HCT116 (cell line): ENCODE results near the gene CDRT15. TPM values are rescaled to one million over a fixed set of nuclear protein-coding genes. Genes with fewer than 3 reads are reported as not detected.

Experiments used
- ATAC-seq: fragments of 200-7000 bp; cut with Tn5 transposase; 2 replicates; pipeline ENCODE4 v1.9.1; 2020; ENCODE audit warnings: mild to moderate bottlenecking, moderate library complexity
- BruUV-seq: library from RNA; stranded (reverse); fragments of 400-500 nt; replicated peaks from 2 replicates; lab custom pipeline; 2021; lab: Mats Ljungman, UMichigan
- CTCF ChIA-PET: fragments of 300-600 bp; sonication (Branson Sonifier 250); formaldehyde crosslinking; loops from one replicate; lab custom pipeline; 2021; ENCODE audit warnings: antibody characterized with exemption; lab: Charles Lee
- POLR2A ChIA-PET: fragments of 300-600, 350-600 bp; sonication (Branson Sonifier 250); formaldehyde crosslinking; loops from one replicate; lab custom pipeline; 2021; ENCODE audit warnings: antibody characterized with exemption; lab: Charles Lee
- RAD21 ChIA-PET, 2 experiments: fragments of 300-600 bp; sonication (Branson Sonifier 250); formaldehyde crosslinking; loops; one replicate each; lab custom pipeline; 2023; ENCODE audit warnings: low total read pairs in 2 of 2; ENCODE audit not compliant: uncharacterized antibody in 2 of 2, unreplicated experiment in 2 of 2, low non-redundant PET in 1 of 2; lab: Charles Lee
- DNase-seq: peaks from one replicate; pipeline ENCODE4 v3.0.0-alpha.2; 2010; ENCODE audit warnings: low read depth, low spot score
- H2AFZ ChIP-seq: fragments of 200-600 bp; shearing (Covaris generic), sonication (generic); 2 replicates; pipeline ENCODE4 v1.6.1; 2017; ENCODE audit warnings: low read depth, mixed run types, mixed read lengths, antibody characterized with exemption, low read length; ENCODE audit not compliant: poor library complexity, severe bottlenecking
- H3K27ac ChIP-seq: 2 replicates; pipeline ENCODE4 v1.5.1; 2012; ENCODE audit warnings: low read depth, low read length
- H3K27me3 ChIP-seq: fragments of 200-600 bp; sonication (generic); 2 replicates; pipeline ENCODE4 v1.6.1; 2016; ENCODE audit warnings: mixed run types, low read length, mixed read lengths; ENCODE audit not compliant: insufficient read depth
- H3K36me3 ChIP-seq, 2 experiments: fragments of 200-500 bp in 1 of 2; fragments of 200-600 bp in 1 of 2; sonication (Bioruptor generic) in 1 of 2; sonication (generic) in 1 of 2; 2 replicates each; pipeline versions ENCODE4 v1.5.1 to v1.6.1; 2014 to 2016; ENCODE audit warnings: low read length in 2 of 2, inconsistent platforms in 1 of 2, mixed read lengths in 1 of 2, mixed run types in 1 of 2; ENCODE audit not compliant: insufficient read depth in 2 of 2, control insufficient read depth in 1 of 2
- H3K4me1 ChIP-seq, 2 experiments: fragments of 200-600 bp in 1 of 2; sonication (generic) in 1 of 2; 2 replicates each; pipeline versions ENCODE4 v1.5.1 to v1.6.1; 2012 to 2017; ENCODE audit warnings: low read length in 2 of 2, inconsistent platforms in 1 of 2, mild to moderate bottlenecking in 1 of 2, mixed read lengths in 1 of 2, mixed run types in 1 of 2, moderate library complexity in 1 of 2; ENCODE audit not compliant: insufficient read depth in 2 of 2, control insufficient read depth in 1 of 2
- H3K4me2 ChIP-seq: fragments of 200-600 bp; sonication (generic); 2 replicates; pipeline ENCODE4 v1.6.1; 2017; ENCODE audit warnings: mixed run types, low read length, mixed read lengths
- H3K4me3 ChIP-seq, 2 experiments: fragments of 200-600 bp in 1 of 2; sonication (generic) in 1 of 2; replicated peaks in 1 of 2; 2 replicates each; pipeline ENCODE4 v1.5.1; 2011 to 2016; ENCODE audit warnings: low read length in 2 of 2, control low read depth in 1 of 2, low read depth in 1 of 2, mild to moderate bottlenecking in 1 of 2, mixed read lengths in 1 of 2, mixed run types in 1 of 2
- H3K79me2 ChIP-seq: fragments of 200-600 bp; sonication (generic); 2 replicates; pipeline ENCODE4 v1.6.1; 2017; ENCODE audit warnings: mild to moderate bottlenecking, mixed run types, low read length, moderate library complexity, mixed read lengths; ENCODE audit not compliant: insufficient read depth
- H3K9ac ChIP-seq: fragments of 200-600 bp; sonication (generic); 2 replicates; pipeline ENCODE4 v1.6.1; 2016; ENCODE audit warnings: low read length, mixed read lengths
- H3K9me2 ChIP-seq: fragments of 200-600 bp; sonication (generic), shearing (Covaris generic); 2 replicates; pipeline ENCODE4 v1.6.1; 2017; ENCODE audit warnings: mixed run types, mild to moderate bottlenecking, moderate library complexity; ENCODE audit not compliant: insufficient read depth
- H3K9me3 ChIP-seq, 2 experiments: fragments of 200-500 bp in 1 of 2; fragments of 200-600 bp in 1 of 2; sonication (Bioruptor generic) in 1 of 2; sonication (generic) in 1 of 2; 2 replicates each; pipeline ENCODE4 v1.6.1; 2014 to 2017; ENCODE audit warnings: low read length in 2 of 2, mixed read lengths in 2 of 2, inconsistent platforms in 1 of 2, low read depth in 1 of 2, mild to moderate bottlenecking in 1 of 2, mixed run types in 1 of 2, moderate library complexity in 1 of 2; ENCODE audit not compliant: control insufficient read depth in 1 of 2, insufficient read depth in 1 of 2
- H4K20me1 ChIP-seq: fragments of 200-600 bp; sonication (generic), shearing (Covaris generic); 2 replicates; pipeline ENCODE4 v1.6.1; 2017; ENCODE audit warnings: mixed run types, mild to moderate bottlenecking, moderate library complexity; ENCODE audit not compliant: insufficient read depth
- ATF3 ChIP-seq: IDR thresholded peaks from 2 replicates; pipeline ENCODE4 v1.6.1; 2012
- CBX3 ChIP-seq: IDR thresholded peaks from 2 replicates; pipeline ENCODE4 v1.6.1; 2012; ENCODE audit warnings: low read depth
- EGR1 ChIP-seq: IDR thresholded peaks from 2 replicates; pipeline ENCODE4 v1.6.1; 2012; ENCODE audit warnings: low read depth
- ELF1 ChIP-seq: IDR thresholded peaks from 2 replicates; pipeline ENCODE4 v1.6.1; 2012; ENCODE audit warnings: low read depth, borderline replicate concordance
- EZH2 ChIP-seq: fragments of 200-600 bp; sonication (generic); IDR thresholded peaks from 2 replicates; pipeline ENCODE4 v1.6.1; 2017; ENCODE audit warnings: antibody characterized with exemption, mixed run types
- JUND ChIP-seq: IDR thresholded peaks from 2 replicates; pipeline ENCODE4 v1.6.1; 2012
- POLR2A ChIP-seq: IDR thresholded peaks from 2 replicates; pipeline ENCODE4 v1.7.0; 2011; ENCODE audit warnings: borderline replicate concordance; ENCODE audit not compliant: insufficient read depth, insufficient read length; ENCODE audit errors: extremely low read depth
- RAD21 ChIP-seq: IDR thresholded peaks from 2 replicates; pipeline ENCODE4 v1.6.1; 2012; ENCODE audit warnings: low read depth, mild to moderate bottlenecking
- SIN3A ChIP-seq: IDR thresholded peaks from 2 replicates; pipeline ENCODE4 v1.6.1; 2012; ENCODE audit warnings: low read depth
- YY1 ChIP-seq: IDR thresholded peaks from 2 replicates; pipeline ENCODE4 v1.6.1; 2011; ENCODE audit warnings: low read length, low read depth, moderate library complexity, mild to moderate bottlenecking; ENCODE audit not compliant: insufficient replicate concordance; ENCODE audit errors: extremely low read depth
- ZFX ChIP-seq: fragments of 450-650 bp; IDR thresholded peaks from 2 replicates; pipeline ENCODE4 v1.6.1; 2017
- ZNF274 ChIP-seq: fragments of 200-500 bp; sonication (Bioruptor generic); IDR thresholded peaks from 2 replicates; pipeline ENCODE4 v1.6.1; 2014; ENCODE audit warnings: mild to moderate bottlenecking, low read depth, low read length, inconsistent platforms
- intact Hi-C: fragments of 100-400 bp; cut with micrococcal nuclease; formaldehyde crosslinking; loops from 2 replicates; pipeline ENCODE4 v1.10.0; 2022
- total RNA-seq: library from RNA; stranded (reverse); gene quantifications from one replicate; pipeline ENCODE4 v1.2.1, GENCODE V29; 2021; ENCODE audit not compliant: unreplicated experiment
- TF ChIP-seq, protein P1 (sequence below): IDR thresholded peaks from 2 replicates; pipeline ENCODE4 v1.6.1; 2012
- TF ChIP-seq, protein P2 (sequence below), 3 experiments: fragments of 200-600 bp in 1 of 3; sonication (generic) in 1 of 3; IDR thresholded peaks in 2 of 3; conservative IDR thresholded peaks in 1 of 3; 2 replicates each; pipeline ENCODE4 v1.5.1; 2012 to 2017; ENCODE audit warnings: low read depth in 2 of 3, low read length in 2 of 3, antibody characterized with exemption in 1 of 3, borderline replicate concordance in 1 of 3, control low read depth in 1 of 3, mild to moderate bottlenecking in 1 of 3, mixed read lengths in 1 of 3, mixed run types in 1 of 3, moderate library complexity in 1 of 3; ENCODE audit not compliant: insufficient read depth in 1 of 3

CDRT15 gene
- total RNA-seq, 1 experiment from 2014 or later = not detected

- CTCF ChIA-PET = no interaction called here
- intact Hi-C loops = no loop called here
- H2AFZ ChIP-seq = no peak overlapping the region
Measured at GRCh38 chr17:14204546-14204945, 32.1 kb downstream of the CDRT15 start.

DNA sequence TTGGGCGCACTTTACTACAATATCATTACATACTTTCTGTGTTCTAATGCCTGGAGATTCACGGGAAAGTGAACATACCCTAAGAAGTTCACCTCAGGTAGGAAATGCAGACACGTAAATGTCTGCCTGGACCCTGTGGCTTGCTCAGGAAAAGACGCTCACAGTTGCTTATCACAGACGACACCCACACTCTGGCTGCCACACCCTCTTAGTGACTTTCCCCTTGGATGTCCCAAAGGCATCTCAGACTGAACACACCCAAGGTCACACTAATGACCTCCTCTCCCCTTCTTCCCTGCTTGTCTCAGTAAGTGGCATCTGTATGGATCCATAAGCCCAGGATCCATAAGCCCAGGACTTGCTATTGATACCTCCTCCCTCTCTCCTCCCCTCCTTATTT is 32.6 kb downstream of the CDRT15 start:
- TF ChIP-seq EZH2 (no peak), YY1 (no peak), RAD21 (no peak), ATF3 (no peak), ZNF274 (no peak), CBX3 (no peak), ELF1 (no peak), POLR2A (no peak), EGR1 (no peak)
- TF ChIP-seq, protein P1, sequence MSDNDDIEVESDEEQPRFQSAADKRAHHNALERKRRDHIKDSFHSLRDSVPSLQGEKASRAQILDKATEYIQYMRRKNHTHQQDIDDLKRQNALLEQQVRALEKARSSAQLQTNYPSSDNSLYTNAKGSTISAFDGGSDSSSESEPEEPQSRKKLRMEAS = no peak
- TF ChIP-seq, protein P2, sequence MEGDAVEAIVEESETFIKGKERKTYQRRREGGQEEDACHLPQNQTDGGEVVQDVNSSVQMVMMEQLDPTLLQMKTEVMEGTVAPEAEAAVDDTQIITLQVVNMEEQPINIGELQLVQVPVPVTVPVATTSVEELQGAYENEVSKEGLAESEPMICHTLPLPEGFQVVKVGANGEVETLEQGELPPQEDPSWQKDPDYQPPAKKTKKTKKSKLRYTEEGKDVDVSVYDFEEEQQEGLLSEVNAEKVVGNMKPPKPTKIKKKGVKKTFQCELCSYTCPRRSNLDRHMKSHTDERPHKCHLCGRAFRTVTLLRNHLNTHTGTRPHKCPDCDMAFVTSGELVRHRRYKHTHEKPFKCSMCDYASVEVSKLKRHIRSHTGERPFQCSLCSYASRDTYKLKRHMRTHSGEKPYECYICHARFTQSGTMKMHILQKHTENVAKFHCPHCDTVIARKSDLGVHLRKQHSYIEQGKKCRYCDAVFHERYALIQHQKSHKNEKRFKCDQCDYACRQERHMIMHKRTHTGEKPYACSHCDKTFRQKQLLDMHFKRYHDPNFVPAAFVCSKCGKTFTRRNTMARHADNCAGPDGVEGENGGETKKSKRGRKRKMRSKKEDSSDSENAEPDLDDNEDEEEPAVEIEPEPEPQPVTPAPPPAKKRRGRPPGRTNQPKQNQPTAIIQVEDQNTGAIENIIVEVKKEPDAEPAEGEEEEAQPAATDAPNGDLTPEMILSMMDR (IDR thresholded peaks at IDR 0.05 in 2 of 3, conservative IDR thresholded peaks at IDR 0.05 in 1 of 3; ENCODE audit: borderline replicate concordance in 1 of 3, insufficient read depth in 1 of 3, low read depth in 2 of 3, low read length in 2 of 3) = no peak
- POLR2A ChIA-PET = no interaction called here
- H3K4me3 ChIP-seq = no peak overlapping the region
- peaks cover 12 to 26% of the 10 kb centered on the region in 2 experiments for H3K4me1 ChIP-seq
- H3K36me3 ChIP-seq = no peaks in the 10 kb centered on the region
- no peak overlapping the region for H3K4me2 ChIP-seq
- no peak overlapping the region for H2AFZ ChIP-seq
- no peaks in the 10 kb centered on the region for H3K79me2 ChIP-seq
- RAD21 ChIA-PET = no interaction called here
- H3K9me3 ChIP-seq = no peaks in the 10 kb centered on the region
- no peaks in the 10 kb centered on the region for H3K27me3 ChIP-seq
- no peak overlapping the region for H3K9ac ChIP-seq
- intact Hi-C loops = no loop called here
- CTCF ChIA-PET = interaction anchor here (0.5 to 0.6 kb wide), 2 partner anchors 39 to 136 kb away, joined by 3 read pairs; no protein-coding TSS in a partner anchor
- no TSS peak for BruUV-seq
- no peak for ATAC-seq
- H3K27ac ChIP-seq = no peak overlapping the region
- H3K9me2 ChIP-seq = no peaks in the 10 kb centered on the region
- H4K20me1 ChIP-seq = no peaks in the 10 kb centered on the region
- DNase-seq = no peak

More at GRCh38 chr17:14204546-14204945, 32.1 kb downstream of the CDRT15 start:
- Histone ChIP-seq H3K79me2 (no peaks in the 10 kb centered on the region), H3K9me2 (no peaks in the 10 kb centered on the region)
- TF ChIP-seq SIN3A = no peak
- no peak for TF ChIP-seq JUND
- no peak for TF ChIP-seq ZFX
- TF ChIP-seq CBX3 = no peak
- TF ChIP-seq POLR2A = no peak
- TF ChIP-seq, all 23 proteins: peak for 0
- Histone ChIP-seq H3K36me3 (peaks cover 0 to 2% of the 10 kb centered on the region in 2 experiments; a peak in 1 of 4 replicates), H3K4me1 (peaks cover 12 to 27% of the 10 kb centered on the region in 2 experiments), H3K4me3 (no peak overlapping the region), H3K9me3 (no peaks in the 10 kb centered on the region), H3K4me2 (no peak overlapping the region), H4K20me1 (no peaks in the 10 kb centered on the region), H3K27me3 (no peaks in the 10 kb centered on the region), H3K27ac (no peak overlapping the region), H3K9ac (no peak overlapping the region)
- RAD21 ChIA-PET = no interaction called here
- DNase-seq (no peak), ATAC-seq (no peak)
- POLR2A ChIA-PET = no interaction called here
- no TSS peak for BruUV-seq
